HG02623 (cell line): Measurements from ENCODE around the gene CES3.
"Not testable (repeated sequence)": the region's sequence is repeated elsewhere in the genome, so short reads cannot be mapped to it uniquely, and the experiment has no call there.

ENCODE experiments used
- ATAC-seq: cut with Tn5 transposase; IDR thresholded peaks from one replicate; pipeline ENCODE4 v1.9.1; 2021; ENCODE audit warnings: moderate library complexity; ENCODE audit not compliant: unreplicated experiment

CES3 gene

DNA sequence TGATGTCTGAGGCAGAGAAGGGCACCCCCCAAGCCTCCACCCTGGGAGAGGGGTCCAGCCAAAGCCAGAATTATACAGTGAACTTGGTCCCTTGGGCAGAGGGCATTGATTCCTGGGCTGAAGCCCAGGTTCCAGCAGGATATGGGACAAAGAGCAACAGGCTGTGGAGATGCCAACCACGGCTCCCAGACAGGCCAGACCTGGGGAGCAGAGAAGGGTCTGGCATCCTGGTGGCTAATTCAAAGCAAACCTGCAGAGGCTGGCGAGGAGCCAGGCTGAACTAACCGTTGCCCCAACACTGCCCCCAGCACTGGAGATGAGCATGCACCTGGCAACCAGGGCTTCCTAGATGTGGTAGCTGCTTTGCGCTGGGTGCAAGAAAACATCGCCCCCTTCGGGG, 3.0 kb downstream of the CES3 start:
- ATAC-seq, result no peak

DNA sequence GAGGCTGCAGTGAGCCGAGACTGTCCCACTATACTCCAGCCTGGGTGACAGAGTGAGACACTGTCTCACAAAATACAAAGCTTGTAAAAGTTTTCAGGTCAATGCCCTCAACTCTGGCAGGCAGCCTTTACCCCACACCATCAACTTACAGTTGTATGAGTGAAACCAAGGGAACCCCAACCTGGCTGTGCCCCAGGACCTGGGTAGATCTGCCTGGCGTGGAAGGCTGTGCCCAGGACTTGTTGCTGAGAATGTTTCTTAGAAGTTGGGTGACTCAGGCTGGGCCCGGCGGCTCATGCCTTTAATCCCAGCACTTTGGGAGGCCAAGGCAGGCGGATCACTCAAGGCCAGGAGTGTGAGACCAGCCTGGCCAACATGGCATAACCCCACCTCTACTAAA, 7.8 kb downstream of the CES3 start:
- ATAC-seq, result no peak

DNA sequence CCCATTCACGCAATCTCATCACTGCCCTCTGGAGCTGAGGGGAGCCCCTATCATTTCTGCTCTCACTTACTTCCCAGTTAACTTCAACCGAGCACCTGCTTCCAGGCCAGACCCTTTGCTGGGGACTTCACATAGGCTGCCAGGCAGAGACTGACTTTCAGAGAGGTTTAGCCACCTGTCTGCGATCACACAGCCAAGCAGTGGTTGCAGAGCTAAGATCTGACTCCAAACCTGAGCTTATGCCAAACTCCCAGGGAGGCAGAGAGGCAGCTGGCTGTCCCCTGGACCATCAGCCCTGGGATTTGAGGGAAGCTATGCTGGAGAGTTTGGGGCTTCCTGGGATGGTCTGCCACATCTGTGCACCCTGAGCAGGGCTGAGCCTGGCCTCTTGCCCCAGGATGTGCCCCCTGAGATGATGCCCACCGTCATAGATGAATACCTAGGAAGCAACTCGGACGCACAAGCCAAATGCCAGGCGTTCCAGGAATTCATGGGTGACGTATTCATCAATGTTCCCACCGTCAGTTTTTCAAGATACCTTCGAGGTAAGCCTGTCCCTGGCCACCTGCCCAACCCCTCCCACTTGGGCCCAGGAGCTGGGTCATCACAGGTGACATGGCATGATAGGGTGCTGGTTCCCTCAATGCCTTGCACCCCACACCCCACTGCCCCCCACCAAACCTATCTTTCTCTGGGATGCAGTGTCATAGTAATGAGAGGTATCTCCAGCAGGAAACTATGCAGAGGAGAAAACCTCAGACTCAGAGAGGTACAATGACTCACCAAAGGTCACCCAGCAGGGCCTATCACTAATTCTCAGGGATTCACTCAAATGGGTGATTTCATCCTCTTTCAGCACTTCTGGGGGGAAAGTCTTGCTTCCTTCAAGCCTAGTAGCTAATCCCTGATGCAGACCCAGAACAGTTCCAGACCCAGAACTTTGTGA, 10.0 kb downstream of the CES3 start:
- ATAC-seq, result no peak

DNA sequence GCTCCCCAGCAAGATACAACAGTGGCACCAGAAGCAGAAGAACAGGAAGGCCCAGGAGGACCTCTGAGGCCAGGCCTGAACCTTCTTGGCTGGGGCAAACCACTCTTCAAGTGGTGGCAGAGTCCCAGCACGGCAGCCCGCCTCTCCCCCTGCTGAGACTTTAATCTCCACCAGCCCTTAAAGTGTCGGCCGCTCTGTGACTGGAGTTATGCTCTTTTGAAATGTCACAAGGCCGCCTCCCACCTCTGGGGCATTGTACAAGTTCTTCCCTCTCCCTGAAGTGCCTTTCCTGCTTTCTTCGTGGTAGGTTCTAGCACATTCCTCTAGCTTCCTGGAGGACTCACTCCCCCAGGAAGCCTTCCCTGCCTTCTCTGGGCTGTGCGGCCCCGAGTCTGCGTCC, 11.9 kb downstream of the CES3 start:
- ATAC-seq, result no peak

DNA sequence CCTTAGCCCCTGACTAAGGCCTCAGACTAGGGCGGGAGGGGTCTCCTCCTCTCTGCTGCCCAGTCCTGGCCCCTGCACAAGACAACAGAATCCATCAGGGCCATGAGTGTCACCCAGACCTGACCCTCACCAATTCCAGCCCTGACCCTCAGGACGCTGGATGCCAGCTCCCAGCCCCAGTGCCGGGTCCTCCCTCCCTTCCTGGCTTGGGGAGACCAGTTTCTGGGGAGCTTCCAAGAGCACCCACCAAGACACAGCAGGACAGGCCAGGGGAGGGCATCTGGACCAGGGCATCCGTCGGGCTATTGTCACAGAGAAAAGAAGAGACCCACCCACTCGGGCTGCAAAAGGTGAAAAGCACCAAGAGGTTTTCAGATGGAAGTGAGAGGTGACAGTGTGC, 12.7 kb downstream of the CES3 start:
- ATAC-seq, result no peak

DNA sequence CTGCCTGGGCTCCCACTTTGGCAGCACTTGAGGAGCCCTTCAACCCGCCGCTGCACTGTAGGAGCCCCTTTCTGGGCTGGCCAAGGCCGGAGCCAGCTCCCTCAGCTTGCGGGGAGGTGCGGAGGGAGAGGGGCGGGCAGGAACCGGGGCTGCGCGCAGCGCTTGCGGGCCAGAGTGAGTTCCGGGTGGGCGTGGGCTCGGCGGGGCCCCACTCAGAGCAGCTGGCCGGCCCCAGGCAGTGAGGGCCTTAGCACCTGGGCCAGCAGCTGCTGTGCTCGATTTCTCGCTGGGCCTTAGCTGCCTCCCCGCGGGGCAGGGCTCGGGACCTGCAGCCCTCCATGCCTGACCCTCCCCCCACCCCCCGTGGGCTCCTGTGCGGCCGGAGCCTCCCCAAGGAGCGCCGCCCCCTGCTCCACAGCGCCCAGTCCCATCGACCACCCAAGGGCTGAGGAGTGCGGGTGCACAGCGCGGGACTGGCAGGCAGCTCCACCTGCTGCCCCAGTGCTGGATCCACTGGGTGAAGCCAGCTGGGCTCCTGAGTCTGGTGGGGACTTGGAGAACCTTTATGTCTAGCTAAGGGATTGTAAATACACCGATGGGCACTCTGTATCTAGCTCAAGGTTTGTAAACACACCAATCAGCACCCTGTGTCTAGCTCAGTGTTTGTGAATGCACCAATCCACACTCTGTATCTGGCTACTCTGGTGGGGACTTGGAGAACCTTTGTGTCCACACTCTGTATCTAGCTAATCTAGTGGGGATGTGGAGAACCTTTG, 13.3 kb downstream of the CES3 start:
- ATAC-seq, result not testable (repeated sequence)

DNA sequence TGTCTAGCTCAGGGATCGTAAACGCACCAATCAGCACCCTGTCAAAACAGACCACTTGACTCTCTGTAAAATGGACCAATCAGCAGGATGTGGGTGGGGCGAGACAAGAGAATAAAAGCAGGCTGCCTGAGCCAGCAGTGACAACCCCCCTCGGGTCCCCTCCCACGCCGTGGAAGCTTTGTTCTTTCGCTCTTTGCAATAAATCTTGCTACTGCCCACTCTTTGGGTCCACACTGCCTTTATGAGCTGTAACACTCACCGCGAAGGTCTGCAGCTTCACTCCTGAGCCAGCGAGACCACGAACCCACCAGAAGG, 13.8 kb downstream of the CES3 start:
- ATAC-seq, result not testable (repeated sequence)

DNA sequence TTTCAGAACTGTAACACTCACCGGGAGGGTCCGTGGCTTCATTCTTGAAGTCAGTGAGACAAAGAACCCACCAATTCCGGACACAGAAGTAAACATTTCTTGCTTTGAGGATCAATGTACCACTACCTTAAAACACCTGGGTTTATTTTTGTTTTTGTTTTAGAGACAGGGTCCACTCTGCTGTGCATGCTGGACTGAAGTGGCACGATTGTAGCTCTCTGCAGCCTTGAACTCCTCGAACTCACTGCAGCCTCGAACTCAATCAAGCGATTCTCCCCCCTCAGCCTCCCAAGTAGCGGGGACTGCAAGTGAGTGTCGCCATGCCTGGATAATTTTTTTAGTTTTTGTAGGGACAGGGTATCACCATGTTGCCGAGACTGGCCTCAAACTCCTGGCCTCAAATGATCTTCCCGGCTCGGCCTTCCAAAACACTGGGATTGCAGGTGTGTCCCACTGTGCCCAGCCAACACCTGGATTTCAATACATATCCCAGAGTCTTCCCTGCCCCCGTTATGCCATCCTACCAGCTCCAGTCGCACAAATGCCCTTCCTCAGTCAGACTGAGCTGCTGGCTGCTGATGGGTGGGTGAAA, 14.3 kb downstream of the CES3 start:
- ATAC-seq, result no peak

DNA sequence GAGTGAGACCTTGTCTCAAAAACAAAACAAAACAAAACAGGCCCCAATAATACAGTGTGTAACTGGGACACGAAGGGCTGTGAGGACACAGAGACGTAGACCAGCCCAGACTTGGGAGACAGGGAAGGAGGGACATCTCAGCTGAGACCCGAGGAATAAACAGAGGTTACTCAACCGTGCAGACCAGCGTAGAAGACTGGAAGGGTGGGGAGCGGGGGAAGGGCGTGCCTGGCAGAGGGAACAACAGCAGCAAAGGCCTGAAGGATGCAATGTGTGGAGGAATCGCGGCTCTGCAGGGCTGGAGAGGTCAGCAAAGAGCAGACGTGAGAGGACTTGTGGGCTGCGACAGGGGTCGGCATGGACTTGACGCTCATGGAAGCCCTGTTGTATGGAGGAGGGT, 15.7 kb downstream of the CES3 start:
- no peak for ATAC-seq

DNA sequence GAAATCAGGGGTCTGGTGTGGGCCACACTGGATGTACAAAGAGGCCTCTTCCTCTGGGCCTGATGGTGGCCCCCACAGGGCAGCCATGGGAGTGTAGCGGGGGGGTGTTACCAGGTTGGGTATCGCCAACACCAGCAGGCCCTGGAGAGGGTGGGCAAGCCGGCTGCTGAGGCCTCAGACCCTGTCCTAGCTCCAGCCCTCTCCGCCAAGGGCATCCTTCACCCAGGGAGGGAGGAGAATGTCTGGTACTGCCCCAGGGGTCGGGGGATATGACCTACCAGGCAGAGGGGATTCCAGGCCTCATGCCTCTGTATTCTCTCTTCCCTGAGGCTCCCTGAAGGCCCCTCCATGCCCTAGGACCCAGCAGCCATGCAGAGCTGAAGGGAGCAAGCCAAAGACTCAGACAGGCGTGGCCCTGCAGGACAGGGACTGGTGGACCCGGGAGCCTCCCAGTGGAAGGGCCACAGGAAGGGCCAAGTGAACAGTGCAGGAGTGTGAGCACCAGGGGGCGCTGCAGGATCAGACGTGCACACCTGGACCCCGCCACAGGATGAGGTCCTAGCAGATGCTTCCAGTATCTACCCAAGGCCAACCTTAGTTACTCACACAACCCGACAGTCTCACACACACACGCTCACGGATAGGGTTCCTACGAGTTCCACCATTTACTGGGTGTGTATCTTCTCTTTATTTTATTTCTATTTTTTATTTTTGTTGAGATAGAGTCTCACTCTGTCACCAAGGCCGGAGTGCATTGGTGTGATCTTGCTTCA, 16.5 kb downstream of the CES3 start:
- no peak for ATAC-seq

DNA sequence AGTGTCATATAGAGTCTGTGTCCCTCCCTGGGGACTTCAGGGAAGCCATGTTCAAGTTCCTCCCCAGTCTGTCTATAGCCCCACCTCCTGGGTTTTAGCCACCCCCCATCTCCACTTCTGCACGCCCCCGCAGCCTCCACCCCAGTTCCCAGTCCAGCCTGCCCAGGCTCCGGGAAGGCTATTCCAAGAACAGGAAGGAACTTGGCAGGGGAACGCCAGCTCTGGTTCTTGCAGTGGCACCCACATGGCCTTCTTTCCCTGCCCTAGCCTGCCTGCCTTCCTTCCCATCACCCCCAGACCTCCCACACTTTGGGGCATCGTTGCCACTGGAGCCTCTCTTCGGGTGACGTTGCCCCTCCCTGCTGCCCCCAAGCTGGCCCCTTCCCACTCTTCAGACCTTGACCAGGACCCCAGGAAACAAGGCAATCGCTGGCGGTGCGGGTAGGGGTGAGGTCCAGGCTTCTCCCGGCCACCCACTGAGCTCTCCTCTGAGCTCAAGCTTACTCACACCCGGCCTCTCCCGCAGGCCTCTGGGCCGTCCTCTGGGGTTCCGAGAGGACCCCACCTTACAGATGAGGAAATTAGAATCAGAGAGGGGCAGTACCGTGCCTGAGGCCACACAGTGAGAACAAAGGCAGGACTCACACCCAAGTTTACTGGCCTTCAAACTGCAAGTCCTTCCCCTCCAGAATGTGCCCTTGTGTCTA, 18.1 kb downstream of the CES3 start:
- no peak for ATAC-seq

DNA sequence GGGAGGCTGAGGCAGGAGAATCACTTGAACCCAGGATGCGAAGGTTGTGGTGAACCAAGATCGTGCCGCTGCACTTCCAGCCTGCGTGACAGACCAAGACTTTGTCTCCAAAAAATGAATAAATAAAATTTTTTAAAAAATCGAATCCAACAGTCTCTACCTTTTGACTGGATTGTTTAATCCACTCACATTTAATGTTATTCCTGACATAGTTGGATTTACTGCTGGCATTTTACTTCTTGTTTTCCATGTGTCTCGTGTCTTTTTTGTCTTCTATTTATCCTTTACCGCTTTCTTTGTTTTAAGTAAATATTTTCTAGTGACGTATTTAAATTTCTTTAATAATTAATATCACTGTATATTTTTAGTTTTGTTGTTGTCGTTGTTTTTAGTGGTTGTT, 22.0 kb downstream of the CES3 start:
- ATAC-seq, result no peak

DNA sequence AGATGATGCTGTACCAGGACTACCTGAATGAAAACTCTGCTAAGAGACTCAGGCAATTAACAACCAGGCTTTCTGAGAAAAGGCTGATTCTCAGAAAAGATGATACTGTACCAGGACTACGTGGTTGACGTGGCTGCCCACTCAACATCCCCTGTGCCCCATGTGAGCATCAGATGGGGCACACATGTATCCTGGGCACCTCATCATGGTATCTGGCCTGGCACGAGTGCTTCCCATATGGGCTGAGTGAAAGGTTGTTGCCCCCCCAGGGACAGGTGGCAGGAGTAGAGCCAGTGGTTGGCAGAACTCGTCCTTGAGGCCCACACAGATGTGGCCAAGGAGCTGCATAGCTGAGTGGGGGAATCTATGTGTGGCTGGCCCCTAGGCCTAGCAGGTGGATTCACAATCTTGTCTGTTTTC, 23.8 kb downstream of the CES3 start:
- ATAC-seq, result no peak

DNA sequence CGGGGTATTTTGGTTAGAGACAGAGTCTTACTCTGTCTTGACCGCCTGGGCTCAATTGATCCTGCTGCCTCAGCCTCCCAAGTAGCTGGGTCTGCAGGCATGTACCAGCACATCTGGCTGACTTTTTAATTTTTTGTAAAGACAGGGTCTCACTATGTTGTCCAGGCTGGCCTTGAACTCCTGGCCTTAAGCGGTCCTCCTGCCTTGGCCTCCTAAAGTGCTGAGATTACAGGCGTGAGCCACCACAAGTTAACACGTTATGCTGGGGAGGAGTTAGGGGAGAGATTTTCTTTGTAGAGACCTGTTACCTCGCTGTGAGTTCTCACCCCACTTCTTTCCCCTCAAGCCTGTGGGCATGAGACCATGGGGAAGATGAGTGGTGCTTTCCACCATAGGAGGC, 25.5 kb downstream of the CES3 start:
- no peak for ATAC-seq

DNA sequence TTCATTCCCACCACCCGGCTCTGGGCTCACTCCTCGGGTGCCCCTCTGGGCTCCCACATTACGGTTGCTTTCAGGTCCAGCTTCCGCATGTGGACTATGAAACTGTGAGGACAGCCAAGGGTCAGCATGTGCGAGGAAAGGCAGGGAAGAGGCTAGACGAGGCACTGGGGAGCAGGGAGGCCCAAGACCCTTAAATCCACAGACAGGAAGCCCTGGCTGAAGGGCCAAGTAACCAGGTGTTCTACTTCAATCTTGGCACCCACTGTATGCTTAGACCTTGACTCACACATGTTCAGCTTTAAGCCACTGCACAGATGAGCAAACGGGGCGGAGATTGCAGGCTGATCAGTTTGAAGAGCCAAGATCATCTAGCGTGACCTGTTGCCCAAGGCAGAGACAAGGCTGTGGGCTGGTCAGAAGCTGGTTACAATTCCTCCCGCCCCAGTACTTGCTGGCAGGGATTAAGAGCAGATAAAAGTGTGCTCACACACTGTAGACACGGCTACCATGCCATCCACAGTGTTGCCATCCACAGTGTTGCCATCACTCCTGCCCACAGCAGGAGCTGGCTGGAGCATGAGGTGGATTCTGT, 27.2 kb downstream of the CES3 start, which contains the start of gene CES4A:
Gene CES4A, plus strand, starts transcription at position 393 of the 592 bp plus-strand sequence. Its CDS starts 184 bp downstream, at position 577.
- ATAC-seq, result no peak

DNA sequence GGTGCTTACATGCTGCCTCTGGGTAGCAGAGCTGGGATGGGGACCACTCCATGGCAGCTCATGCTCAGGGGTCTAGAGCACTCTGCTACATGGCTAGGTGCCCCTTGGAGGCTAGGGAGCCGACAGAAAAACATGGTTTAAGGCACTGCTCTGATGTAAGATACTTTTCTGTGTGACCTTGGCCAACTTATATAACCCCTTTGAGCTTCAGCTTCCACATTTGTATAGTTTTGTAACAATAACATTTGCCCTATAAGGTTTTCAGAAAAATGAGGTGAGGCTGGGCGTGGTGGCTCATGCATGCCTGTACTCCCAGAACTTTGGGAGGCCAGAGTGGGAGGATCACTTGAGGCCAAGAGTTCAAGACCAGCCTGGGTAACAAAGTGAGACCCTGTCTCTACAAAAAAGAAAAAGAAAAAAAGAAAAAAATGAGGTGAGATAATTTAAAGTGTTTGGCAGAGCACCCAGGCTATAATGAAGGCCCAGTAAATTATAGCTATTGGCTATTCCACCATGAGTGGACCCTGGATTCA, 30.5 kb downstream of the CES3 start:
- ATAC-seq, result no peak

DNA sequence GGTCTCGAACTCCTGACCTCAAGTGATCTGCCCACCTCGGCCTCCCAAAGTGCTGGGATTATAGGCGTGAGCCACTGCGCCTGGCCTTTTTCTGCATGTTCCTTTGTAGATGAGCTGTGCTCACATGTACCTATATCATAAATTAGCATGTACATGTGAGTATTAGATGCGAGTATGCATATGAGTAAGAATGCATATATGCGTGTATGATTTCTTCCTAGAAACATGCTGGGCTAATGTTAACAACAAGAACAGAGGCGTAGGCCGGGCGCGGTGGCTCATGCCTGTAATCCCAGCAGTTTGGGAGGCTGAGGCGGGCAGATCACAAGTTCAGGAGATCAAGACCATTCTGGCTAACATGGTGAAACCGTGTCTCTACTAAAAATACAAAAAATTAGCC, 32.5 kb downstream of the CES3 start:
- not testable (repeated sequence) for ATAC-seq

DNA sequence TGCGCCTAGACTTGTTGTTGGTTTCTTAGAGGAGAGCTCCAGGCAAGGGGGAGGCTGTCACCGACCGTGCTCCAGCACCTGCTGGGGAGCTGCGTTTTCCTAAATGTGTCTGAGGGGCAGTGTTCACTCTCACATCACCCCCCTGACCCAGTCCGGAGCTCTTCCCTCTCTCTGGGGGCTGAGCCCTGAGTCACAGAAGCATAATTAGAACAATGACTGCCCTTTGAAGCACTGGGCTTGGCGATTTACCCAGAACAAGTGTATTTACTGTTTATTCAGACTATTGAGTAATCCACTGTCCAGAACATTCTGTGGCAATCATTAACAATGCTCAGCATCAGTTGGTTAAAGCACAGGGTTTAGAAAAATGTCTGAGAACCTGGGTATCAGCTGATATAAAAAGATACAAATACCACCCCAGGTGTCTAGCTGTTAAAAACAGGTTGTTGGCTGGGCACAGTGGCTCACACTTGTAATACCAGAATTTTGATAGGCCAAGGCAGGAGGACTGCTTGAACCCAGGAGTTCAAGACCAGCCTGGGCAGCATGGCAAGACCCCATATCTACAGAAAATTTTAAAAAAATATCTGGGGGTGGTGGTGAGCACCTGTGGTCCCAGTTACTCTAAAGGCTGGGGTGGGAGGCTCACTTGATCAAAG, 35.4 kb downstream of the CES3 start:
- no peak for ATAC-seq

DNA sequence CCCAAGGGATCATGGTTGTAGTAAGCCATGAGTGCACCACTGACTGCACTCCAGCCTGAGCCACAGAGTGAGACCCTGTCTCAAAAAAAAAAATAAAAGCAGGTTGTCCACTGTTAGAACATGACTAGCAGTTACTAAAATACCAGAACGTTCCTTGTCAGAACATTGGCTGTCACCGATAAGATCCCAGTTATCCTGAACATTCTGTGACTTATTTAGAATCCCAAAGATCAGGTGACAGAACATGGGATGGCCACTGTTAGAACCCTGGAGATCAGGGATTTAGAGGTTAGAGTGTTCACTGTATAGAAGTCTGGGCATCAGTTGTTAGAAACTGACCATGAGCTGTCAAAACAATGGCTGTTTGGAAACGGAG, 35.9 kb downstream of the CES3 start:
- ATAC-seq, result no peak
